ENCODE measurements around the gene SCGN. TPM values are rescaled to one million over a fixed set of nuclear protein-coding genes. Genes with fewer than 3 reads are reported as not detected.

Gene SCGN
- polyA plus RNA-seq (2011; rRNA removed) (0.17 TPM in 2 replicates), polyA plus RNA-seq (2017; fragmentation: RNase III; extraction: RNeasy Plus Mini Kit Qiagen cat#74134 plus additional on column Dnase treatment) (0.09 to 0.13 TPM in 2 of 3 replicates, not detected in the other), polyA minus RNA-seq (2011; rRNA and poly(A)+ RNA removed) (not detected in 2 replicates)
- polyA plus RNA-seq (2012; cell fraction: cytosol; rRNA removed), result 0.04 and 0.05 TPM in 2 replicates
- polyA plus RNA-seq (2012; cell fraction: nucleus; rRNA removed), result 0.07 TPM in 1 of 2 replicates, not detected in the other

GRCh38 chr6:25652007-25652515 lies at the start of gene SCGN:
Gene SCGN, plus strand, starts transcription at chr6:25652215. Its CDS starts 189 bp downstream, at chr6:25652404.
- peak; percentile 5 to 21 for DNase-seq (ENCODE audit: low read depth in 1 of 2, low spot score in 1 of 2)
- no peak within 1 kb of the TSS for H3K4me2 ChIP-seq
- no peak for FAIRE-seq
- H3K27ac ChIP-seq, result no peak within 1 kb of the TSS
- no peaks in the 10 kb centered on the region for H3K9me3 ChIP-seq
- no peak within 1 kb of the TSS for H3K4me3 ChIP-seq
- peaks cover 14% of the 10 kb centered on the region; the same call in 1 of the 3 replicates for H3K4me1 ChIP-seq
- no peak for TF ChIP-seq HOXB5 (CRISPR knock-in tag; IDR thresholded peaks at IDR 0.05)
- TF ChIP-seq, protein P1, sequence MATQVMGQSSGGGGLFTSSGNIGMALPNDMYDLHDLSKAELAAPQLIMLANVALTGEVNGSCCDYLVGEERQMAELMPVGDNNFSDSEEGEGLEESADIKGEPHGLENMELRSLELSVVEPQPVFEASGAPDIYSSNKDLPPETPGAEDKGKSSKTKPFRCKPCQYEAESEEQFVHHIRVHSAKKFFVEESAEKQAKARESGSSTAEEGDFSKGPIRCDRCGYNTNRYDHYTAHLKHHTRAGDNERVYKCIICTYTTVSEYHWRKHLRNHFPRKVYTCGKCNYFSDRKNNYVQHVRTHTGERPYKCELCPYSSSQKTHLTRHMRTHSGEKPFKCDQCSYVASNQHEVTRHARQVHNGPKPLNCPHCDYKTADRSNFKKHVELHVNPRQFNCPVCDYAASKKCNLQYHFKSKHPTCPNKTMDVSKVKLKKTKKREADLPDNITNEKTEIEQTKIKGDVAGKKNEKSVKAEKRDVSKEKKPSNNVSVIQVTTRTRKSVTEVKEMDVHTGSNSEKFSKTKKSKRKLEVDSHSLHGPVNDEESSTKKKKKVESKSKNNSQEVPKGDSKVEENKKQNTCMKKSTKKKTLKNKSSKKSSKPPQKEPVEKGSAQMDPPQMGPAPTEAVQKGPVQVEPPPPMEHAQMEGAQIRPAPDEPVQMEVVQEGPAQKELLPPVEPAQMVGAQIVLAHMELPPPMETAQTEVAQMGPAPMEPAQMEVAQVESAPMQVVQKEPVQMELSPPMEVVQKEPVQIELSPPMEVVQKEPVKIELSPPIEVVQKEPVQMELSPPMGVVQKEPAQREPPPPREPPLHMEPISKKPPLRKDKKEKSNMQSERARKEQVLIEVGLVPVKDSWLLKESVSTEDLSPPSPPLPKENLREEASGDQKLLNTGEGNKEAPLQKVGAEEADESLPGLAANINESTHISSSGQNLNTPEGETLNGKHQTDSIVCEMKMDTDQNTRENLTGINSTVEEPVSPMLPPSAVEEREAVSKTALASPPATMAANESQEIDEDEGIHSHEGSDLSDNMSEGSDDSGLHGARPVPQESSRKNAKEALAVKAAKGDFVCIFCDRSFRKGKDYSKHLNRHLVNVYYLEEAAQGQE (IDR thresholded peaks at IDR 0.05), result peak; percentile 87
- peak; percentile 30; the same call in 1 of the 2 replicates for TF ChIP-seq EHMT2 (IDR thresholded peaks at IDR 0.05; ENCODE audit: low read depth)
- no peak for TF ChIP-seq JUN (IDR thresholded peaks at IDR 0.05)
- WGBS (ENCODE audit: missing lambda C conversion rate), result 66% methylated on average over 29 of the region's 35 CpGs
- ChIA-PET POLR2A (no interaction called here), CTCF (no interaction called here)
- ATAC-seq, result peak; percentile 60 to 62; a peak in 4 of 6 replicates

DNA sequence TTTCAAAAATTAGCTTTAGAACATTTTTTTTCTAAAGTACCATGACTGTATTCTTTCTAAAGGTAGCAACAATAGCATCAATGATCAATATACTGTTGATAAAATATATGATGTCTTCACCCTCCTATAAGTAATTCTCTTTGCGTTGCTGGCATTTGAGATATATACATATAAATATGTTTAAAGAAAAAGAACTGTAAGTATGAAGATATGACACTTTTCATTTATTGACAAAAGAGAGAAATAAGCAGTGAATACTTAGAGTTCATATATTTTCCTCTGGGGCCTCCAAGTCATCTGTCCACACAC lies 49.4 kb upstream of the SCGN start:
- Histone ChIP-seq H3K4me2 (no peak overlapping the region), H3K9me3 (no peaks in the 10 kb centered on the region), H3K4me3 (no peak overlapping the region), H3K27ac (no peak overlapping the region), H3K4me1 (0 out of 3 replicates have a peak, but pooled peaks cover 2% of the 10 kb centered on the region)
- 97% methylated on average over 1 of the region's 1 CpG for WGBS (ENCODE audit: missing lambda C conversion rate)
- TF ChIP-seq CHD2 (IDR thresholded peaks at IDR 0.05; ENCODE audit: low read length, partially characterized antibody) (no peak), MAZ (IDR thresholded peaks at IDR 0.05; ENCODE audit: borderline replicate concordance, low read depth, low read length) (no peak), ESRRA (IDR thresholded peaks at IDR 0.05; ENCODE audit: borderline replicate concordance, low read length) (no peak)
- POLR2A ChIA-PET, result no interaction called here
- DNase-seq (ENCODE audit: low read depth in 1 of 2, low spot score in 1 of 2), result no peak
- ATAC-seq, result no peak
- CTCF ChIA-PET, result interaction anchor here (0.6 to 1.8 kb wide), 6 partner anchors 11 to 360 kb away, joined by 3 to 16 read pairs (median 3); no protein-coding TSS in a partner anchor
- no peak for FAIRE-seq

DNA sequence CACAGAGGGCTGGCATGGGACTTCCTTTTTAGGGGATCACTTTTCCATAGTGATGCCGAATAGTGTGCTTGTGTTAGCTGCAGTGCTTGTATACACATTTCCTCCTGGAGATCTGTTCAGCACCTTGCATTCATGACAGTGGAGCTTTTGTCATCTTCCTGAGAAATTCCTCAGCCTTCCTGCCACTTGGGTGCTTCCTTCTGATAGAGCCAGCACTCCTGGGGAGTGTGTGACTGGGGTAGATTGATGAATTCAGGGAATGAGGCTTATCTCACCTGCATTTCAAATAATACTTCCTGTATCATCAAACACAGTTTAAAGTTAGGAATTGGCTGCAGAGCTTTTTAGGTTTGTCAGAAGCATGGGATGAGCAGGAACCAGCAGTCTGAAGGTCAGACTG lies 48.8 kb upstream of the SCGN start:
- CTCF ChIA-PET, result interaction anchor here (0.7 to 1.4 kb wide), 3 partner anchors 96 to 532 kb away, joined by 3 read pairs; no protein-coding TSS in a partner anchor
- ATAC-seq (no peak), DNase-seq (ENCODE audit: low read depth in 1 of 2, low spot score in 1 of 2) (no peak), FAIRE-seq (no peak)
- H3K4me2 ChIP-seq, result no peak overlapping the region
- H3K4me3 ChIP-seq, result no peak overlapping the region
- 0 out of 3 replicates have a peak, but pooled peaks cover 2% of the 10 kb centered on the region for H3K4me1 ChIP-seq
- WGBS (ENCODE audit: missing lambda C conversion rate), result 75% methylated on average over 1 of the region's 1 CpG
- H3K27ac ChIP-seq, result no peak overlapping the region
- H3K9me3 ChIP-seq, result no peaks in the 10 kb centered on the region
- POLR2A ChIA-PET, result no interaction called here
- TF ChIP-seq MYC (IDR thresholded peaks at IDR 0.05; ENCODE audit: borderline replicate concordance, low read length) (no peak), ZNF302 (CRISPR knock-in tag; IDR thresholded peaks at IDR 0.05) (no peak), TP53 (CRISPR knock-in tag; IDR thresholded peaks at IDR 0.05) (no peak), RFX5 (IDR thresholded peaks at IDR 0.05) (no peak), HOXB5 (CRISPR knock-in tag; IDR thresholded peaks at IDR 0.05) (no peak), HMGXB4 (CRISPR knock-in tag; IDR thresholded peaks at IDR 0.05; ENCODE audit: borderline replicate concordance) (no peak), POLR2A (IDR thresholded peaks at IDR 0.05; ENCODE audit: low read length) (no peak), SREBF2 (IDR thresholded peaks at IDR 0.05) (no peak), EHMT2 (IDR thresholded peaks at IDR 0.05; ENCODE audit: low read depth) (no peak), TFCP2L1 (CRISPR knock-in tag; IDR thresholded peaks at IDR 0.05) (no peak), CEBPB (IDR thresholded peaks at IDR 0.05) (no peak), CHD4 (IDR thresholded peaks at IDR 0.05; ENCODE audit: borderline replicate concordance) (no peak), RARB (CRISPR knock-in tag; IDR thresholded peaks at IDR 0.05) (no peak)
- TF ChIP-seq, protein P2, sequence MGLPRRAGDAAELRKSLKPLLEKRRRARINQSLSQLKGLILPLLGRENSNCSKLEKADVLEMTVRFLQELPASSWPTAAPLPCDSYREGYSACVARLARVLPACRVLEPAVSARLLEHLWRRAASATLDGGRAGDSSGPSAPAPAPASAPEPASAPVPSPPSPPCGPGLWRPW (IDR thresholded peaks at IDR 0.05), result no peak
- TF ChIP-seq, protein P3, sequence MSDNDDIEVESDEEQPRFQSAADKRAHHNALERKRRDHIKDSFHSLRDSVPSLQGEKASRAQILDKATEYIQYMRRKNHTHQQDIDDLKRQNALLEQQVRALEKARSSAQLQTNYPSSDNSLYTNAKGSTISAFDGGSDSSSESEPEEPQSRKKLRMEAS (IDR thresholded peaks at IDR 0.05), result no peak
